ENCODE data around the gene FRMPD1.
A peak's percentile ranks its signal among the peaks of the same experiment; 100 is the strongest.

Gene FRMPD1

DNA sequence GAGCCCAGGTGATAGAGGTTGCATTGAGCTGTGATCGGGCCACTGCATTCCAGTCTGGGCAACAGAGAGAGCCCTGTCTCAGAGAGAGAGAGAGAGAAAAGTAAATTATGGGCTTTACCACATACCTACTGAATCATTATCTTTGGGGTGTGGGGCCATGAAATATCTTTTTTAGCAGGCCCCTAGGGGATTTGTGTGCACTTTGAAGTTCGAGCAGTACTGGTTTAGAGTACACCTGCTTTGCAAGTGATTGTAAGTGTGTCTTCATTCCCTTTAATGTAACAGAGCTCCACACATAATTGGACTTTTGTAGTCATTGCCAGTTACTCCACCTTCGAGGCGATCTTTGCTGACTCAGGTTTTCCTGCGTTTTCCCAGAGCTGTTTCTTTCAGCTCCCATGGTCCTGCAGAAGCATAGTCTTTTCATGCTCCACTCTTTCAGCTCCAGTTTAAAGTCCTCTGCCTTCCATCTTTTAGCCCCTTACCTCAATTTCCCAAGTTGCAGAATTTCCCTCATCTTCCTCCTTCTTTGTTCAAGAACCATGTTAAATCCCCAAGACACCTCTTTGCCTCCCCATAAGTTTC lies 24.0 kb upstream of the FRMPD1 start:
- DNase-seq: no peak

DNA sequence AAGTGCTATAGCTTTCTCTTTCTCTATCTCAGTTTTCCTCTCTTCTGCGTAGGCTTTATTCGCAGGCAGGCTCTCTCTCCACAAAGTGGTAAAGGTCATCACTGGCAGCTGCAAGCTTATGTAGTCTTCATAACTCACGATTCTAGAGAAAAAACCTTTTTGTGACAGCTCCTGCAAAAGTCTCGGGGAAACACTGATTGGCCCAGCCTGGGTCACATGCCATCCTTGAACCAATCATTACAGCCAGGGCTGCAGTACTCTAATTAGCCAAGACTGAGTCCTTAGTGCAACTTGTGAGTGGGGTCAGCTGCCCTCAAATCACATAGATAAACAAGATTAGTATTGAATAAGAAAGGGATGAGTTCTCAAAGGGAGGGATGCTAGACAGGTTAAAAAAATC lies 18.3 kb upstream of the FRMPD1 start:
- no peak for DNase-seq

DNA sequence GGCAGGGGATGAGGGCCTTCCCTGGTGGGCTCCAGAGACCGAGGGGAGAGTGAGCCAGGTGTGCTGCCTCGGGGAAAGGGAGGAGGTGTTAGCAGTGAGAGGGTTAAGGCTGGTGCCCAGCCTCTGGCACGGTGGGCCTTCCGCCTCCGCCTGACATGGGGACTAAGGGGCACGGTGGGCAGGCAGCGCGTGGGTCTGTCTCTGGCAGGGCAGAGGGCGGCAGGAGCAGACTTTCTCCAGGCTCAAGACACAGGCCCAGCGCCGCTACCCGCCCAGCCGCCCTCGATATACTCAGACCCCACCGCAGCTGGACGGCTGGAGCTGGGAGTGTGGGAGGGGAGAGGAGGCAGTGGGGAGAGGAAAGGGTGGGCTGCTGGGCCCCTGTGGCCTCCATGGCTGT lies 14.9 kb upstream of the FRMPD1 start:
- DNase-seq: no peak

DNA sequence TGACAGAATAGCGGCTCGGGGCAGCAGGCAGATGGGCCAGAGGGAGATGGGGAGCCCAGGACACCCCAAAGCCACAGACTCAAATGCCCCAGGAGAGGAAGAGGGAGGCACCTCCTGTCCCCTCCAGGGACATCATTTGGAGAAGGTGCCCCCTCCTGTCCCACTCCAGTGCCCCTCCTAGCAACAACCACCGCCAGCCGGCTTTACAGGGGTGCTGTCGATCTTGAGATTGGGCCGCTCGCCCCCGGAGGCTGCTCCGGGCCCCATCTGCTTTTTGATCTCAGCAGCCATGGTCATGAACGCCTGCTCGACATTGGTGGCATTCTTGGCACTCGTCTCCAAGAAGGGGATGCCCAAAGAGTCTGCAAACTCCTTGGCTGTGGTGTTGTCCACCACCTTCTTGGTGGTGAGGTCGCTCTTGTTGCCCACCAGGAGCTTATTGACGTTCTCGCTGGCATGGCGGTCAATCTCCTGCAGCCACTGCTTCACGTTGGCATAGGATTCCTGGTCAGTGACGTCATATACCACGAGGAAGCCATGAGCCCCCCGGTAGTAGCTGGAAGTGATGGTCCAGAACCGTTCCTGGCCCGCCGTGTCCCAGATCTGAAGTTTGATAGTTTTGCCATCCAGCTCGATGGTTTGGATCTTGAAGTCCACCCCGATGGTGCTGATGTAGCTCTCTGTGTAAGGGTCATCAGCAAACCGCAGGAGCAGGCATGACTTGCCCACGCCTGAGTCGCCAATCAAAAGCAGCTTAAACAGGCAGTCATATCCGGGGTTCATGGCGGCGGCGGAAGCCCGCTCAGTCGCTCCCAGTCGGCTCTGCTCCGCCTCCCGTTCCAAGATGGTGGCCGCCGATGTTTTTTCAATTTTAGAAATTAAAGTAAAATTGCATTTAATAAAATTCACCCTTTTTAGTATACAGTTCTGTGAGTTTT lies 14.0 kb upstream of the FRMPD1 start:
- DNase-seq: no peak

DNA sequence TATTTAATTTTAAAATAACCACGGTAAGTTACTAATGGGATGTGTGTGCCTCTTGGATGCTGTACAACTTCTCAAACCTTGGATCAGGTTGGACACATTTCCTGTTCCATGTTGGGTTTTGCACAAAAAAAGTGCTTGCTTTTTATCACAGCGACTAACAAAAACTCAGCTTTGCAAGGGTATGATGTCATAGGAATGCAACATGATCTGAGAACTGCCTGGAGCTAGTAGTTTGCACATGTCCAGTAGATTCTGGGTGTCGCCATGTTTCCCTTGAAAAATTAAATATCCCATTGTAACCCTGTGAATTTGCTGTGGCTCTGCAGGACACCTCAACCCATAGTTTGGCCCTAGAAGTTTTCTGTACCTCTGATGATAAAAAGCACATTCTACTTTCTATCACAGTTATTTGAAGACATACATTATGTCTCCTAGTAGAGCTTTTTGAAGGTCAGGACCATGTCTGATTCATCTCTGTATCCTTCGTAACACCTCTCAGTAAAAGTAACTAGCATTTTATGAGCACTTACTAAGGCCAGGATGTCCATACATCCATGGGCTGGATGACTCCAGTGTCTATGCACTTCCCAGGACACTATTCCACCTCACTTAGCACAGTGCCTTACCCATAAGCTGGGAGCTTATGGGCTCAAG lies 11.5 kb upstream of the FRMPD1 start:
- DNase-seq: no peak

DNA sequence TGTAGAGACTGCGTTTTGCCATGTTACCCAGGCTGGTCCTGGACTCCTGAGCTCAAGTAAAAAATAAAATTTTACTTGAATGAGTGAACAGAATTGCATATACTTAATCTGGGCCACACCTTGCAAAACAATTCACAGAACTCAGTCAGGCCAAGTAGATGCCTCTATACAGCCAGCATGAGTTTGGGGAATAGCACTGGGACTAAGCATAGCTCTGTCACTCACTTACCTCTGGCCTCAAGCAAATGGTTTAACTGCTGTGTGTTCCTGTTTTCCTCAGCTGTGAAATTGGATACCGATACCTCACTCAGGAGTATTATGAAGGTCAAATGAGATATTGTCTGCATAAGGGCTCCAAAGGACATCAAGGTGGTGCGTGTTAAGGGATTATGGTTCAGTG lies 10.9 kb upstream of the FRMPD1 start:
- no peak for DNase-seq

DNA sequence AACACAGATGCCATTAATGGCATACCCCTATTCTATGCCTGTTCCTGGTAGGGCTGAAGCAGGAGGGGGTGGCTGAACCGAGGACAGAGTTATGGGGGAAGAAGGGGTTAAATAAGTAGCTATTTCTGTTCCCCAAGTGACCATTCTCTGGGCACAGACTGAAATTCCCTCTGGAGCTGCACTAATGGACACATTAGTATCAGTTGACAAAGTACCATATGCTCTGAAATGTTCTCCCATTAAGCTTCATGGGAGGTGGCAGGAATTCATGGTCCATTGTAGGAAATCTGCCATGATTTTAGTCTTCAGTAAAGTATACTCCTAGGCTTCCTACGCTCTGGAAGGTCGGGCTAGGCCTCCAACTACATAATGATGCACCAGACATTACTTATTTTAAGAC lies 10.5 kb upstream of the FRMPD1 start:
- no peak for DNase-seq

DNA sequence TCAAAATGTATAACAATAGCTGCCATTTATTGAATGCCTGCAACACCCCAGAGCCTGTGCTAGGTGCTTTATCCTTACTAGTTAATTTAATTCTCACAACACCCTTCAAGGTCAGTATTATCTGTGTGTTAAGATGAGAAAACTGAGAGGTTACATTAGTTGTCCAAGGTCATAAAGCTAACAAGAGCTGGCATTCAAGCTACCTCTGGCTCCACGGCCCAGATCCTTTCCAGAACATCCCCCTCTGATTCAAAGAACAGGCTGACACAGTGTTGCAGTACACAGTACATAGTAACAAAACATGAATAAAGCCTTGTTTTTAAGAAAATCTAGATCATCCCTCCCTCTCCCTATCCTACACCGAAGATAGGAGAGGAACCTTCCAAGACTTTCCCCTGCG lies 9.4 kb upstream of the FRMPD1 start:
- DNase-seq: no peak

DNA sequence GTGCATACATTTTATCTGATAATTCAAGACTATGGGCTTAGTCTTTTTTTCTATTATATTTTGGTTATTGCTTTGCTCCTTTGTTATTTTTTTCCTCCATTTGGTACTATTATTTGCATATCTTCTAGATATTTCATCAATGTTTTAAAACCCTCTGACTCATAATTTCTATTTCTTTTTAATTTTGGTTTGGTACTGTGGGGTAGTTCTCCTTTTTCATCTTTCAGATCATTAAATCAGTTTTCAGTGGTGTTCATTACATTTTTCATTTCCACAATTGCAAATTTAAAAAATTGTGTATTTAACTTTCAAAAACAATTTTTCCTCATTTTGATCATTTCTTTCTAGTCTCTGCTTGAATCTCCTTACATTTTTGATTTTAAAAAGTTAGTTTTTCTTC lies 7.5 kb upstream of the FRMPD1 start:
- DNase-seq: no peak

DNA sequence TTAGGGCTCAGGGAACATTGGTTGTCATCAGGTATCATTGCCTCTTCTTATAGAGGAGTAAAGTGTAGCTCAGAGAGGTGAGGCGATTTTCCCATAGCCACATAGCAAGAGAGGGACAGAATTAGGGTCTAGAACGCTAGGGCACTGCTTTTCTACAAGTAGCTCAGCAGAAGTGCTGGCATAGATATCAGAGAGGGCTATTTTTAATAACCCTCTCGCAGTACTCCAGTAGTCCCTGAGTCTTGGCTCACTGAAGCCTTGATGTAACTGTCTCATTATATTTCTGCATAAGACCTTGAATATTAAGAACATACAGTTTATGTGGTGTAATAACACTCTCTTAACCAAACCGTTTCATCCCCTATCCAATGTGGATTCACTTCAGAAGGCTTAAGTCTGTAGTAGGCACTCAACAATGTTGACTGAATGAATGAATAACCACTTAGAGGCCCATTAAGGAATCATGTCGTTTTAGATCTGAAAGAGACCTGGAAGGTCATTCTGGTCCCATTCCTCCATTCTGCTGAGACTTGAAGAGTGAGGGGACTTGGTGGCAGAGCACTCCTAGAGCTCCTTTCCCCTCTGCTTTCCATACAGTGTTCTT lies 4.7 kb upstream of the FRMPD1 start:
- peak; percentile 64 for DNase-seq

DNA sequence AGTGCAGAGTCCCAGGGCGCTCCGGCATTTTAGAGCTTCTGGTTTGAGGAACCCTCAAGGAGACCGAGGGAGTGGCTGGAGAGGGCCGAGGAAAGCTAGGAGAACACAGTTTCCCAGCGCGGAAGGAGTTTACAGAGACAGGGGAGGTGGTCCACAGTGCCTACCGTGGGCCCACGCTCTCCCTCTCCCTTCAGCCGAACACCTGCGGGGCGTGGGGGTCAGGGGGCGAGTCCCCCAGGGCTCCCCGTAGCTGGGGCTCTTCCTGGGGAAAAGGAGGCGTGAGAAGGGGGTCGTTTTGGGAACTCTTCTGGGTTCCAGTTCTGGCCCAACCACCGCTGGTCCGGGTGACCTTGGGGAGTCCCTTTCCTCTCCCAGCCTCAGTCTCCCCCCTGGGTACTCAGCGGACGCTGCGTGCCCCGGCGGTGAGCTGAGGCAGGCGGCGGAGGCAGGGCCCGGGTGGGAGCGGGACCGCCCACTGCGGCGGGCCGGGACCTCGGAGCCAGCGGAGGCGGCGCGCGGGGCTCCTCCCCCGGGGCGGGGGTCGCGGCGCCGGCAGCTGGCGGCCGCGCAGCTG lies 368 bp upstream of the FRMPD1 start:
- no peak for DNase-seq

DNA sequence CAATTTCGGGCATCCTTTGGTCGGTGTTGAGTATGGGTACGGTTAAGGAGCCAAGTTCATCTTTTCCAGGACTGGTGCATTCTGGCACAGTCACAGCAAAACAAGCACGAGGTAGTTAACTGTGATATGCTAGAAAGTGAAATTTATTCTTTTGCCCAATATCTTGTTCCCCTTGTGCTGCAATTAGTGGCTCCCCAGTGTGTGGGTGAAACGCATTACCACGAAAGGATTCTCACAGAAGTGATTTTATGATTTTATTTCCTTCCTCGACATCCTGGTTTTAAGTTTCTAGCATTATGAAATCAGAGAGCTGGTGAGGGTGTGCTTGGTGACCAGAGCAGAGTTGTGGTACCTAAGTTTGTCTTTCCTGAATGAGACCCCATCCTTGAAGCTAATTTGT lies 1.5 kb downstream of the FRMPD1 start:
- DNase-seq: no peak

DNA sequence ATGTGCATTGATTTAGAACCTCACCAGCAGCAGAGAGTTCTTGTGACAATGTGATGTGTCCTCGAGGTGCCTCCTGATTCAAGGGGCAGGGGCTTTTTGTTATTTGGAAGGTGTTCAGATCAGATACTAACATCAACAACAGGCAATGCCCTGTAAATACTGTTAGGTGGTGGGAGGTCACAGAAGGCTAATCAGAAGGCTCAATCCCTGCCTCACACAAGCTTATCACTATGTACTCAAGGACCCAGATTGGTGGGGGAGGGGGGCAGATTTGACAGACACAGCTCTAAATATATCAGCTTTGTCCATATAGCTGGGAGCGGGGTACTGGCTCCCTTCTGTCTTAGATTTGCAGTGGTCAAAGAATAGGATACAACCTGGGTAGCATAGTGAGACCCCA lies 2.6 kb downstream of the FRMPD1 start:
- no peak for DNase-seq

DNA sequence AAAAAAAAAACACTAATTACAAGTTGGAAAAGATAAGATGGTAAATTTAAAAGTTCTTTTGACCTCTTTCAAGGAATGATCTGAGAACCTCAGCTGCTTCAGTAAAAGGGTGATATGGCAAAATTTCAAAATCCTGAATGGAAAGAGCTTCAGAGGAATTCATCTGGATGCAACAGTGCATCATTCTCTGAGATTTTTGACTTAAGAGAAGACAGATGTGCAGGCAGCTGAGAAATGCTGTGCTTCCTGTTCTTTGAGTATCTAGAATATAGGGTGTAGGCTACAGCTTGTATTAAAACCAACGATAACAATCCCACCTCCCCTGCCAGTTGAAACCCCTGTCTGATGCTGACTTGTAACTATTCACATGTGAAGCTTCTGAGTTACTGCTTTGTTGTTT lies 6.2 kb downstream of the FRMPD1 start:
- DNase-seq: no peak

DNA sequence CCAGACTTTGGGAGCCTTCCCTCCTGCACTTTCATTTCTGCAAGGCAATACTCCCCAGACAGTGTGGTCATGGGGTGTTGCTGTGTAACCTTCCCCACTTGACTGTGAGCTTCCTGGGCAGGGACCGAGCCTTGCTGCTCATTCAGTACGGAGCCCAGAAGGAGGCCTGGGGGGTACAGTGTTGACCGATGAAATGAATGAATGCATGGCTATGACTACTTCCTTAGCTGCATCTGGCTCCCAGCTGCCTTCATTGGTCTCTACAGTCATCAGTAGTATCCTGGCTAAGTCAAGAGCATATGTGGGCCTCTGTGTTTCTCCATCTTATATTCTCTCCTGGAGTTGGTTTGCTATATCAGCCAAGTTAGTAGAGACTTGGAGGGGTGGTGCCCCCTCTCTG lies 9.9 kb downstream of the FRMPD1 start:
- DNase-seq: no peak

DNA sequence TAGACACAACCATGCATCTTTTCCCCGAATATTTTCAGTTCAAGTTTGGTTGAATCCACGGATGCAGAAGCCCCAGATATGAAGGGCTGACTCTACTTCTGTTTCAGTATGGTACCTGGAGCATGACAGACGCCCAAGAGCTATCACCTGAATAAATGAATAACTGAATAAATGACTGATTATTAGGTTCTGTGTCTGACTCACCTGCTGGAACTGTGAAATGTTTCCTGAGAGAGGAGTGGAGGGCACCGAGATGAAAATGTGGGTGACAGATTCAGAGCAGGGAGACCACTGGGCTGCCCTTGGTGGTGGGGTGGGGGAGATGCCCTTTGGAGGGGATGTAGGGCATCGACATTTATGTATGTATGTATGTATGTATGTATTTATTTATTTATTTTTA lies 13.2 kb downstream of the FRMPD1 start:
- no peak for DNase-seq

DNA sequence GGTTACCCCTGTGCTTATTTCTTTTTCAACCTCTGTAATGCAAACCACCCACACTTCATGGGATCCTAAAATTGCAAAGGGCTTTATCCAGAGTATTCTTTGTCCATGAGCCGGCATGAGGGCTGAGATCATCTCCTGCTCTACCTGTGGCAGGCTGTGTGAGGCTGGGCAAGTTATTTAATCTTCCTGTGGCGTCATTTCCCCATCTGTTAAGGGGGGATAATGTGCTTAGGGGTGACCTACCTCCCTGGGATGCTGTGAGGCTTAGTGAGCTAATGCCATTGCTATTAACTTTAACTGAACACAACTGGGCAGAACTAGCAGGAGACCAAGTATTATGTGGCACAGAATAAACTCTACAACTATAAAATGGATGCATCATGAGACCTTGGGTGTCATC lies 17.0 kb downstream of the FRMPD1 start:
- DNase-seq: peak; percentile 92

DNA sequence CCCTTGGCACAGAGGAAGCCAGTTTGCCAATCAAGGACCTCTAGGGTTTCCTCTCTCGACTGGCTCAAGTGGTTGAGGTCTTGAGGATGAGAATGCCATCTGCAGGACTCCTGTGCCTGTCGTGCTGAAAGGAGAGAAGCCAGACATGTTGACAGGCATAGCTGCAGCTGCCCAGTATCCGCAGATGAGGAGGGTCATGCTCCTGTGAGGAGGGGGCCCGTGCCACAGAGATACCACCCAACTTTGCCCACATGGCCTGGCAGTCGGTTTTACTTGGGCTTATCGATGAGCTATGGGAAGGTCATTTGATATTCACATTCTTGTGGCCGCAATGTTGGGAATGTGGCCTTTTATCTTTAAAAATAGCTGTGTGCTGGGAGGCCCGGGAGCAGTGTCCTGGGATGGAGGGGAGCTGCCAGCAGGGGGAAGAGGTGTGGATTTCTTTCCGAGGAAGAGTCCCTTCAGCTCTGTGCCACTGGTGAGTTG lies 17.4 kb downstream of the FRMPD1 start:
- peak; percentile 92 for DNase-seq

DNA sequence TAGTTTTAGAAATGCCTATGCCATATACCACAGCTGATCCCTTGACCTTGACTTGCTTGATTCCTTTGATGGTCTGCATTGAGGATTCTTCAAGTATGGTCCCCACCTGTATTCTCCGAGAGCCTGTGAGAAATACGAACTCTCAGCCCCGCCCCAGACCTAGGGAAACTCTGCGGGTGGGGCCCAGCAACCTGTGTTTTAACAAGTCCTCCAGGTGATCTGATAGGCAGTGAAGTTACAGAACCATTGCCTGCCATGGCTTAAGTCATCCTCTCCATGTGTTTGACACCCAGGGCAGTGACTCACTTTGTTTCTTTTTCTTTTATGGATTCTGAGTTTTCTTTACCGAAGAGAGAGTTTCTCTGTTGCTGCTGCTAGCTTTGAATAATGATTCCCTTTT lies 18.5 kb downstream of the FRMPD1 start:
- peak; percentile 63 for DNase-seq

DNA sequence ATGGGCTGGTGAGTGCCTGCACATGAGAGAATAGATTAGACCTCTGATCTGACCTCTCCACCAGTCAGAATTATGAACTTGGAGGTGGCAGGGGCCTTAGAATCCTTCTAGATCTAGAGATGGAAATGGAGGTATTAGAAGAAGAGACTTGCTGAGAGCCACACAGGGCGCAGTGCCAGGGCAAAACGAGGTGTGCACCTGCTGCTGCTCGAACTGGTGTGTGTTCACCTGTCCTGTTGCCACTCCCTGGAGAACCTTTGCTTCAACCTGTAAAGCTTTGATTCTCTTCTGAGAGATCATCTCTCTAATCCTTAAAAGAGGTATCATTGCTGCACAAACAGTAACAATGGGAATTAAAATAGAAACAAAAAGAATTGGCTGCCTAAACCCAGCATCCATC lies 24.9 kb downstream of the FRMPD1 start:
- DNase-seq: peak; percentile 84

DNA sequence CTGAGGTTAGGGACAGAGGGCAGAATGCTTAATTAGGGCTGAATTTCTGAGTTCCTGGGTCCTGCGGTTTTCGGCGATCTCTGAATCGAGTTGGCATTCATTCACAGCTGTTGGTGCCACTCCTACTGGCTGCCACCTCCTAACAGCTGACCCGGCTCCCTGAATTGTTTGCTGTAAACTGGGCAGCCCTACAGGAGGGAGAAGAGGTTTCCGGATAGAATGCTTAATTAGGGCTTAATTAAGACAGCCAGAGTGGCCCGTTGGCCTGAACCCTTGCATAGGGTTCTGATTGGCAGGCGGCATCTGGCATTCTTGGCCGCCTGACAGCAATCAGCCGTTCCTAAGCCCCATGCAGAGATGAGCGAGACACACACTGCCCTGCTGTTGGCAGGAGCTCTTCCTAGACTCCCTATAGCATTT lies 25.7 kb downstream of the FRMPD1 start:
- peak; percentile 77 for DNase-seq

DNA sequence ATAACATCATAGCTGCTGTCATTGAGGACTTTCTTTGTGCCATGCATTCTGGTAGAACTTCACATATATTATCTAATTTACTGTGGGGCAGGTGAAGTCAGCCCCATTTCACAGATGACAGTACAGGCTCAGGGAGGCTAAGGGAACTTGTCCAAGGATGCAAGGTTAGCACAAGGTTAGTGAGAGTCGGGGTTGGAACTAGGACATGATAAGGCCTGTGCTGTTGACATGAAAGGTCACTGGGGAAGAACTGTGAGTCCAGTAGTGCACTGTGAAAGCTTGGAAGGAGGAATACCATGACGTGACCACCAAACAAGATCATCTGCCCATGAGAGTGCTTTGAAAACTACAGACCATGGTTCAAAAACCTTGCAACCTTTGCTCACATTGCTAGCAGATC lies 26.7 kb downstream of the FRMPD1 start:
- no peak for DNase-seq

DNA sequence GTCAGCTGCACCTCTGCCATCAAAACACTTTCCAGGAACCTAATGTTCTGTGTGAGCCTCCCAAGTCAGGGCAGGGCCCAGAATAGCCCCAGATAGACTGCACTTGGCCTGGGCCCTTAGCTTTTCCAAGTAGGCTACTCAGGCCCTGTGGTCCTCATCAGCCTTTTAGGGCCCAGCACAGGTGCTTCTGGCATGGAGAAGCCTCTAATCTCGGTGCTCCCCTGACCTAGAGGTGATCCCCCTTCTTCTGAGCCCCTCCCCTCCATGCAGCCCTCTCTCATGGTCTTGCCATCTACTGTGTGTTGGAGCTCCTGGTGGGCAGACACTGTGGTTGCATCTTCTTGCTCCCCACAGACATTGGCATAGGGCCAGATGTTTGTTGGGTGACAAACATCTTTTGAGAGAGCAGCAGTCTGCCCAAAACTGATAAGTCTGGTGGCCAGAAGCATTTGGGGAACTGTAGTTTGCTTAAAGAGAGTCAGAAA lies 28.1 kb downstream of the FRMPD1 start:
- no peak for DNase-seq
